Measurements from ENCODE around the gene TAF1B.
"Not testable (repeated sequence)": the region's sequence is repeated elsewhere in the genome, so short reads cannot be mapped to it uniquely, and the experiment has no call there.

The TAF1B gene

DNA sequence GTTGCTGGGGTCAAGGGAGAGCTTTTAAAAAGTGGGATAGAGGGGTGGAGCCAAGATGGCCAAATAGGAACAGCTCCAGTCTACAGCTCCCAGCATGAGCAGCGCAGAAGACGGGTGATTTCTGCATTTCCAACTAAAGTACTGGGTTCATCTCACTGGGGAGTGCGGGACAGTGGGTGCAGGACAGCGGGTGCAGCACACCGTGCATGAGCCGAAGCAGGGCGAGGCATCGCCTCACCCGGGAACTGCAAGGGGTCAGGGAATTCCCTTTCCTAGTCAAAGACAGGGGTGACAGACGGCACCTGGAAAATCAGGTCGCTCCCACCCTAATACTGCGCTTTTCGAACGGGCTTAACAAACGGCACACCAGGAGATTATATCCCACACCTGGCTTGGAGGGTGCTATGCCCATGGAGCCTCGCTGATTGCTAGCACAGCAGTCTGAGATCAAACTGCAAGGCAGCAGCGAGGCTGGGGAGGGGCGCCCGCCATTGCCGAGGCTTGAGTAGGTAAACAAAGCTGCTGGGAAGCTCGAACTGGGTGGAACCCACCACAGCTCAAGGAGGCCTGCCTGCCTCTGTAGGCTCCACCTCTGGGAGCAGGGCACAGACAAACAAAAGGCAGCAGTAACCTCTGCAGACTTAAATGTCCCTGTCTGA is 17.8 kb downstream of the TAF1B start:
- H3K36me3 ChIP-seq (ENCODE audit: control insufficient read depth, insufficient read depth, low read length, severe bottlenecking): peaks cover 29% of the 10 kb centered on the region
- H3K4me3 ChIP-seq (ENCODE audit: low read length); H3K4me1 ChIP-seq (ENCODE audit: control insufficient read depth, insufficient read depth, low read length); DNase-seq (ENCODE audit: low read depth); H3K27me3 ChIP-seq (replicated peaks; ENCODE audit: control insufficient read depth, insufficient read depth, low read length); H3K9ac ChIP-seq (ENCODE audit: low read length); H3K9me3 ChIP-seq (ENCODE audit: control insufficient read depth, low read length): not testable (repeated sequence)

DNA sequence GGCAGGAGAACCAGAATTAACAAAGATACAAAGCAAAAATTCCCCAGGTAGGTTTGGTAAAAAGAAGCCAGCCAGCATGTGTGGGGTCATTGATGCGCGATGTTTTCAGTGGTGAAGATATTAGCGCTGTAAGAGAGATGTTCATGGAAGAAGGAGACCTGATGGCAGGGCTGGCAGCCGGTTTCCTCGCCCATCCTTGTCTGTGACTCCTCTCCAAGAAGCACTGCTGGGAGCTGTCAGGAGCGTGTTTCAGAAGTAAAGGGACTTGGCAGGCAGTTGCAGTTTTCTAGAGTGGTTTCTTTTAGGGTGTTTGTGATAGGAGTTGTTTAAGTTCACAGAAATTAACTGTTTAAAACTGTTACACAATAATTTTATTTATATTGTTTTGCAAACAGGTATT is 24.6 kb downstream of the TAF1B start:
- Histone ChIP-seq H3K36me3 (ENCODE audit: control insufficient read depth, insufficient read depth, low read length, severe bottlenecking) (peaks cover 10% of the 10 kb centered on the region), H3K9ac (ENCODE audit: low read length) (no peak overlapping the region), H3K4me3 (ENCODE audit: low read length) (no peak overlapping the region), H3K9me3 (ENCODE audit: control insufficient read depth, low read length) (no peaks in the 10 kb centered on the region), H3K4me1 (ENCODE audit: control insufficient read depth, insufficient read depth, low read length) (no peaks in the 10 kb centered on the region), H3K27me3 (replicated peaks; ENCODE audit: control insufficient read depth, insufficient read depth, low read length) (no peaks in the 10 kb centered on the region)
- no peak for DNase-seq (ENCODE audit: low read depth)

DNA sequence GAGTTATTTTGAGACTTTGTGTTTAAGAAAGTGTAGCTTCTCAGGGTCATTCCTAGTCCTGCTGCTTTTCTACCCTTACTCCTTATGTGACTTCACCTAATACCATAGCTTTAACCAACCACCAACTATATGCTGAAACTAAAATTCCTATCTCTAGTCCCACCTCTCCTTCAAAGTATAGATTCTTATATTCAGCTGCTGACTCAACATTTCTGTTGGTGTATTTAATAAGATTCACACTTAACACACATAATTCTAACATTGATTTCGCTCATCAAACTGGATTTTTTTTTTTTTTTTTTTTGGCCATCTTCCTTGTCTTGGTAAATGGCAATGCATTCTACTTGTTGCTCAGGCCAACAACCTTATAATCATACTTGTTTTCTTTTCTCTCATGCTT is 30.1 kb downstream of the TAF1B start:
- Histone ChIP-seq H3K9ac (ENCODE audit: low read length) (no peak overlapping the region), H3K27me3 (replicated peaks; ENCODE audit: control insufficient read depth, insufficient read depth, low read length) (no peaks in the 10 kb centered on the region), H3K9me3 (ENCODE audit: control insufficient read depth, low read length) (no peaks in the 10 kb centered on the region), H3K4me3 (ENCODE audit: low read length) (no peak overlapping the region), H3K36me3 (ENCODE audit: control insufficient read depth, insufficient read depth, low read length, severe bottlenecking) (peaks cover 45% of the 10 kb centered on the region), H3K4me1 (ENCODE audit: control insufficient read depth, insufficient read depth, low read length) (peaks cover 9% of the 10 kb centered on the region)
- DNase-seq (ENCODE audit: low read depth): no peak

GRCh38 chr2:9877026-9877425 is 33.8 kb downstream of the TAF1B start:
- Histone ChIP-seq H3K9ac (ENCODE audit: low read length) (no peak overlapping the region), H3K27me3 (replicated peaks; ENCODE audit: control insufficient read depth, insufficient read depth, low read length) (no peaks in the 10 kb centered on the region), H3K4me3 (ENCODE audit: low read length) (no peak overlapping the region), H3K9me3 (ENCODE audit: control insufficient read depth, low read length) (no peaks in the 10 kb centered on the region), H3K4me1 (ENCODE audit: control insufficient read depth, insufficient read depth, low read length) (peaks cover 9% of the 10 kb centered on the region), H3K36me3 (ENCODE audit: control insufficient read depth, insufficient read depth, low read length, severe bottlenecking) (peaks cover 53% of the 10 kb centered on the region)
- DNase-seq (ENCODE audit: low read depth): no peak

DNA sequence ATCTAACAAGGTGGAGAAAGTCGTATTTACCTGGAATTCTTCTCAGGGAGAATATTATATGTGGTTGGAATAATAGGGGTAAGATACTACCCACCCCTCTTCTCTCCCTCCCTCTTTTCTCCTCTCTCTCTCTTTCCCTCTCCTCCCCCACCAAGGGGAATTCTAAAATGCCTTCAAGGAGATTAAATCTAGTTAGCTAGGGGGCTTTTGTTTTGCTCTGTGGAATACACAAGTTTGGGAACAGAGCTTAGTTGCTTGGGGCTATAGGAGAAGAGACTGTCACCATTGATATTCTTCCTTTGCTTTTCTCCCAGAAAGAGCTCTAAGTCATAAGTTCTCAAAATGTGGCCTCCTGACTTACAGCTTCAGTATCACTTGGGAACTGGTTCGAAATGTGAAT is 34.5 kb downstream of the TAF1B start:
- Histone ChIP-seq H3K9ac (ENCODE audit: low read length) (no peak overlapping the region), H3K27me3 (replicated peaks; ENCODE audit: control insufficient read depth, insufficient read depth, low read length) (no peaks in the 10 kb centered on the region), H3K4me3 (ENCODE audit: low read length) (no peak overlapping the region), H3K4me1 (ENCODE audit: control insufficient read depth, insufficient read depth, low read length) (peaks cover 9% of the 10 kb centered on the region), H3K36me3 (ENCODE audit: control insufficient read depth, insufficient read depth, low read length, severe bottlenecking) (peaks cover 53% of the 10 kb centered on the region), H3K9me3 (ENCODE audit: control insufficient read depth, low read length) (no peaks in the 10 kb centered on the region)
- DNase-seq (ENCODE audit: low read depth): no peak

DNA sequence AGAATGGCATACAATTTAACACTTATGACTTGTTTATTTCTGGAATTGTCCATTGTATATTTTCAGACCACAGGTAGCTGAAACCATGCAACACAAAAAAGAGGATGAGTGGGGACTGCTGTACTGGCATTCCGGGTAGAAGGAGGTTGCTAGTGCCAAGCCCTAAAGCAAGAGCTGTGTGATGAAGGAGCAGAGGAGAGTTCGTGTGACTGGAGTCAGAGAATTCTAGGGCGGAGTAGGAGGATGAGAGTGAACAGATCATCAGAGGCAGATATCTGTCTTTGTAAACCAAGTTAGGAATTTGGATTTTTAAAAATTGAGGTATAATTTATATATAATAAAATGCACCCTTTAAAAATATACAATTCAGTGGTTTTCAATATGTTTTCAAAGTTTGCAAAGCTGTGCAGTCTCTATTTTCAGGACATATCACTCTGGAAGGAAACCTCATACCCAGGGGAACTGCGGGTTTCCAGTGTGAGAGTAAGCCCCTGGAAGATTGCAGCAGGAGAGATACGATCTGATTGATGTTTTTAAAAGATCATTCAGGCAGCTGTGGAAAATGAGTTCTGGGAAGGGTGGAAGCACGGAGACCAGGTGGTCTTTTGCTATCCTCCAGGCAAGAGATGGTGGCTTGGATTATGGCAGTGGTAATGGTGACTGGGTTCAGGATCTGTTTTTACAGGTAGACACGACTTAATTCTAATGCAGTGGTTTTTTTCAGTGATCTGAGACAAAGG is 36.4 kb downstream of the TAF1B start:
- DNase-seq (ENCODE audit: low read depth): no peak
- peaks cover 9% of the 10 kb centered on the region for H3K4me1 ChIP-seq (ENCODE audit: control insufficient read depth, insufficient read depth, low read length)
- H3K9me3 ChIP-seq (ENCODE audit: control insufficient read depth, low read length): no peaks in the 10 kb centered on the region
- H3K27me3 ChIP-seq (replicated peaks; ENCODE audit: control insufficient read depth, insufficient read depth, low read length): no peaks in the 10 kb centered on the region
- no peak overlapping the region for H3K4me3 ChIP-seq (ENCODE audit: low read length)
- H3K9ac ChIP-seq (ENCODE audit: low read length): no peak overlapping the region
- peaks cover 44% of the 10 kb centered on the region for H3K36me3 ChIP-seq (ENCODE audit: control insufficient read depth, insufficient read depth, low read length, severe bottlenecking)

GRCh38 chr2:9883897-9884296 is 40.6 kb downstream of the TAF1B start:
- no peak for DNase-seq (ENCODE audit: low read depth)
- H3K4me3 ChIP-seq (ENCODE audit: low read length): no peak overlapping the region
- peaks cover 8% of the 10 kb centered on the region for H3K9me3 ChIP-seq (ENCODE audit: control insufficient read depth, low read length)
- H3K36me3 ChIP-seq (ENCODE audit: control insufficient read depth, insufficient read depth, low read length, severe bottlenecking): peaks cover 19% of the 10 kb centered on the region
- no peak overlapping the region for H3K9ac ChIP-seq (ENCODE audit: low read length)
- no peaks in the 10 kb centered on the region for H3K27me3 ChIP-seq (replicated peaks; ENCODE audit: control insufficient read depth, insufficient read depth, low read length)
- H3K4me1 ChIP-seq (ENCODE audit: control insufficient read depth, insufficient read depth, low read length): no peaks in the 10 kb centered on the region

- H3K4me1 ChIP-seq (ENCODE audit: control insufficient read depth, insufficient read depth, low read length): no peaks in the 10 kb centered on the region
- no peak overlapping the region for H3K9ac ChIP-seq (ENCODE audit: low read length)
- DNase-seq (ENCODE audit: low read depth): no peak
- H3K9me3 ChIP-seq (ENCODE audit: control insufficient read depth, low read length): peaks cover 8% of the 10 kb centered on the region
- peaks cover 14% of the 10 kb centered on the region for H3K36me3 ChIP-seq (ENCODE audit: control insufficient read depth, insufficient read depth, low read length, severe bottlenecking)
- H3K4me3 ChIP-seq (ENCODE audit: low read length): no peak overlapping the region
- H3K27me3 ChIP-seq (replicated peaks; ENCODE audit: control insufficient read depth, insufficient read depth, low read length): no peaks in the 10 kb centered on the region
These were observed 41.2 kb downstream of the TAF1B start for GRCh38 chr2:9884436-9884835.

GRCh38 chr2:9885036-9885684 is 41.9 kb downstream of the TAF1B start:
- H3K9me3 ChIP-seq (ENCODE audit: control insufficient read depth, low read length): peaks cover 8% of the 10 kb centered on the region
- peak; percentile 26 for DNase-seq (ENCODE audit: low read depth)
- peaks cover 10% of the 10 kb centered on the region for H3K36me3 ChIP-seq (ENCODE audit: control insufficient read depth, insufficient read depth, low read length, severe bottlenecking)
- H3K4me1 ChIP-seq (ENCODE audit: control insufficient read depth, insufficient read depth, low read length): peaks cover 5% of the 10 kb centered on the region
- no peak overlapping the region for H3K4me3 ChIP-seq (ENCODE audit: low read length)
- H3K9ac ChIP-seq (ENCODE audit: low read length): no peak overlapping the region
- no peaks in the 10 kb centered on the region for H3K27me3 ChIP-seq (replicated peaks; ENCODE audit: control insufficient read depth, insufficient read depth, low read length)

- DNase-seq (ENCODE audit: low read depth): no peak
- Histone ChIP-seq H3K9ac (ENCODE audit: low read length) (no peak overlapping the region), H3K4me1 (ENCODE audit: control insufficient read depth, insufficient read depth, low read length) (peaks cover 5% of the 10 kb centered on the region), H3K4me3 (ENCODE audit: low read length) (no peak overlapping the region), H3K9me3 (ENCODE audit: control insufficient read depth, low read length) (peaks cover 8% of the 10 kb centered on the region), H3K27me3 (replicated peaks; ENCODE audit: control insufficient read depth, insufficient read depth, low read length) (no peaks in the 10 kb centered on the region), H3K36me3 (ENCODE audit: control insufficient read depth, insufficient read depth, low read length, severe bottlenecking) (peaks cover 12% of the 10 kb centered on the region)
These were observed 44.2 kb downstream of the TAF1B start for GRCh38 chr2:9887513-9887912.

- no peak for DNase-seq (ENCODE audit: low read depth)
- Histone ChIP-seq H3K36me3 (ENCODE audit: control insufficient read depth, insufficient read depth, low read length, severe bottlenecking) (peaks cover 15% of the 10 kb centered on the region), H3K4me1 (ENCODE audit: control insufficient read depth, insufficient read depth, low read length) (peaks cover 5% of the 10 kb centered on the region)
These were observed 46.6 kb downstream of the TAF1B start for GRCh38 chr2:9889812-9890261.

More at GRCh38 chr2:9889812-9890261, 46.6 kb downstream of the TAF1B start:
- H3K4me3 ChIP-seq (ENCODE audit: low read length): no peak overlapping the region
- H3K9ac ChIP-seq (ENCODE audit: low read length): no peak overlapping the region
- H3K27me3 ChIP-seq (replicated peaks; ENCODE audit: control insufficient read depth, insufficient read depth, low read length): no peaks in the 10 kb centered on the region
- peaks cover 8% of the 10 kb centered on the region for H3K9me3 ChIP-seq (ENCODE audit: control insufficient read depth, low read length)

All from adipocyte (in vitro differentiated cells).